WTC11 (cell line): ENCODE results near the gene ARIH2.

ENCODE experiments used
- ATF2 ChIP-seq: sonication (generic); formaldehyde crosslinking; IDR thresholded peaks from 2 replicates; pipeline ENCODE4 v1.8.1; 2022; ENCODE audit warnings: low read depth, missing genetic modification reagents, borderline replicate concordance
- ATF3 ChIP-seq: sonication (generic); formaldehyde crosslinking; conservative IDR thresholded peaks from 2 replicates; pipeline ENCODE4 v1.8.1; 2022; ENCODE audit warnings: mild to moderate bottlenecking, missing genetic modification reagents
- CBFB ChIP-seq: sonication (generic); formaldehyde crosslinking; IDR thresholded peaks from 2 replicates; pipeline ENCODE4 v1.8.1; 2022; ENCODE audit warnings: mild to moderate bottlenecking, low read depth, missing genetic modification reagents
- CTCF ChIP-seq: fragments of 200-600 bp; IDR thresholded peaks from 2 replicates; pipeline ENCODE4 v1.8.0; 2022; ENCODE audit warnings: antibody characterized with exemption
- E2F4 ChIP-seq: sonication (generic); formaldehyde crosslinking; IDR thresholded peaks from 2 replicates; pipeline ENCODE4 v1.8.1; 2022; ENCODE audit warnings: low read depth, mild to moderate bottlenecking, moderate library complexity, missing genetic modification reagents, borderline replicate concordance
- E2F5 ChIP-seq: sonication (generic); formaldehyde crosslinking; IDR thresholded peaks from 2 replicates; pipeline ENCODE4 v1.8.1; 2022; ENCODE audit warnings: mild to moderate bottlenecking, moderate library complexity, missing genetic modification reagents
- GTF2I ChIP-seq: fragments of 250-450 bp; sonication (Bioruptor Pico); conservative IDR thresholded peaks from 2 replicates; pipeline ENCODE4 v1.4.0; 2021; ENCODE audit warnings: mild to moderate bottlenecking
- IRF1 ChIP-seq: sonication (generic); formaldehyde crosslinking; IDR thresholded peaks from 2 replicates; pipeline ENCODE4 v1.8.0; 2023; ENCODE audit warnings: missing genetic modification reagents
- MAX ChIP-seq: sonication (generic); formaldehyde crosslinking; IDR thresholded peaks from 2 replicates; pipeline ENCODE4 v1.8.0; 2022; ENCODE audit warnings: mild to moderate bottlenecking, missing genetic modification reagents
- NR1H2 ChIP-seq: sonication (generic); formaldehyde crosslinking; IDR thresholded peaks from 2 replicates; pipeline ENCODE4 v1.9.0; 2021; ENCODE audit warnings: mild to moderate bottlenecking, moderate library complexity, missing genetic modification reagents
- NR3C1 ChIP-seq: sonication (generic); formaldehyde crosslinking; conservative IDR thresholded peaks from 2 replicates; pipeline ENCODE4 v1.8.1; 2023; ENCODE audit warnings: low read depth, mild to moderate bottlenecking, missing genetic modification reagents
- ZBTB43 ChIP-seq: sonication (generic); formaldehyde crosslinking; IDR thresholded peaks from 2 replicates; pipeline ENCODE4 v1.8.1; 2023; ENCODE audit warnings: mild to moderate bottlenecking, missing genetic modification reagents
- ZNF138 ChIP-seq: sonication (generic); formaldehyde crosslinking; conservative IDR thresholded peaks from 2 replicates; pipeline ENCODE4 v1.8.1; 2022; ENCODE audit warnings: mild to moderate bottlenecking, moderate library complexity, missing genetic modification reagents

GRCh38 chr3:49007068-49007770 is 88.6 kb downstream of the ARIH2 start, which contains the start of gene WDR6:
- no peak for TF ChIP-seq GTF2I (CRISPR knock-in tag)
- no peak for TF ChIP-seq ZBTB43 (CRISPR knock-in tag)
- TF ChIP-seq CTCF: 0 out of 2 replicates have a peak, but pooled peaks have one; percentile 37
- no peak; the same call in 1 of the 2 replicates for TF ChIP-seq CBFB (CRISPR knock-in tag)
- TF ChIP-seq NR3C1 (CRISPR knock-in tag): no peak
- 0 out of 2 replicates have a peak, but pooled peaks have one; percentile 46 for TF ChIP-seq ZNF138 (CRISPR knock-in tag)
- peak; percentile 68 for TF ChIP-seq E2F5 (CRISPR knock-in tag)
- TF ChIP-seq NR1H2 (CRISPR knock-in tag): no peak
- no peak for TF ChIP-seq E2F4 (CRISPR knock-in tag)
- TF ChIP-seq ATF2: no peak
- peak; percentile 84 for TF ChIP-seq MAX (CRISPR knock-in tag)
- no peak for TF ChIP-seq ATF3 (CRISPR knock-in tag)
- TF ChIP-seq IRF1 (CRISPR knock-in tag): peak; percentile 76; the same call in 1 of the 2 replicates
